ENCODE results near the gene AKAP6. TPM values are rescaled to one million over a fixed set of nuclear protein-coding genes. Genes with fewer than 3 reads are reported as not detected.

AKAP6 gene
- total RNA-seq, 1 experiment from 2014 or later: 1.9 TPM

- ChIA-PET RAD21 (ENCODE audit: low non-redundant PET in 1 of 2, low total read pairs in 2 of 2, uncharacterized antibody in 2 of 2, unreplicated experiment in 2 of 2) (no interaction called here), POLR2A (no interaction called here), CTCF (no interaction called here)
- no peak overlapping the region for H3K4me2 ChIP-seq (ENCODE audit: low read length)
- H2AFZ ChIP-seq (ENCODE audit: low read depth, low read length, poor library complexity, severe bottlenecking): no peak overlapping the region
- H4K20me1 ChIP-seq (ENCODE audit: insufficient read depth): no peaks in the 10 kb centered on the region; the same call in 1 of the 2 replicates
- H3K9me2 ChIP-seq (ENCODE audit: insufficient read depth): no peaks in the 10 kb centered on the region
- no peaks in the 10 kb centered on the region for H3K36me3 ChIP-seq (ENCODE audit: control insufficient read depth in 1 of 2, insufficient read depth in 2 of 2, low read length in 2 of 2)
- H3K9me3 ChIP-seq (ENCODE audit: control insufficient read depth in 1 of 2, insufficient read depth in 1 of 2, low read depth in 1 of 2, low read length in 2 of 2): no peaks in the 10 kb centered on the region
- H3K27ac ChIP-seq (ENCODE audit: low read depth, low read length): no peak overlapping the region
- ATAC-seq: no peak
- intact Hi-C loops (cut with micrococcal nuclease): no loop called here
- H3K79me2 ChIP-seq (ENCODE audit: insufficient read depth, low read length): no peaks in the 10 kb centered on the region
- peaks cover 3% of the 10 kb centered on the region; the same call in 1 of the 2 replicates for H3K27me3 ChIP-seq (ENCODE audit: insufficient read depth, low read length)
- H3K4me3 ChIP-seq (replicated peaks in 1 of 2; ENCODE audit: low read depth in 1 of 2, low read length in 2 of 2): no peak overlapping the region
- no peak for DNase-seq (ENCODE audit: low read depth, low spot score)
- no TSS peak for BruUV-seq (replicated peaks)
- TF ChIP-seq SIN3A (IDR thresholded peaks at IDR 0.05; ENCODE audit: low read depth) (no peak), POLR2AphosphoS5 (IDR thresholded peaks at IDR 0.05; ENCODE audit: low read depth, low read length) (no peak), CEBPB (IDR thresholded peaks at IDR 0.05; ENCODE audit: low read depth) (no peak), ELF1 (IDR thresholded peaks at IDR 0.05; ENCODE audit: borderline replicate concordance, low read depth) (no peak)
- no peaks in the 10 kb centered on the region for H3K4me1 ChIP-seq (ENCODE audit: control insufficient read depth in 1 of 2, insufficient read depth in 2 of 2, low read length in 2 of 2)
- no peak overlapping the region for H3K9ac ChIP-seq (ENCODE audit: low read length)
Measured at GRCh38 chr14:32737621-32738020, 408.5 kb downstream of the AKAP6 start.

- ChIA-PET CTCF (no interaction called here), RAD21 (ENCODE audit: low non-redundant PET in 1 of 2, low total read pairs in 2 of 2, uncharacterized antibody in 2 of 2, unreplicated experiment in 2 of 2) (no interaction called here), POLR2A (no interaction called here)
- H3K27me3 ChIP-seq (ENCODE audit: insufficient read depth, low read length): peaks cover 3% of the 10 kb centered on the region; the same call in 1 of the 2 replicates
- no TSS peak for BruUV-seq (replicated peaks)
- TF ChIP-seq ZNF274 (IDR thresholded peaks at IDR 0.05; ENCODE audit: low read depth, low read length): no peak
- no peak for TF ChIP-seq EGR1 (IDR thresholded peaks at IDR 0.05; ENCODE audit: low read depth)
- TF ChIP-seq CEBPB (IDR thresholded peaks at IDR 0.05; ENCODE audit: low read depth): no peak
- no peak for TF ChIP-seq CTCF (IDR thresholded peaks at IDR 0.05 in 2 of 3, conservative IDR thresholded peaks at IDR 0.05 in 1 of 3; ENCODE audit: borderline replicate concordance in 1 of 3, insufficient read depth in 1 of 3, low read depth in 2 of 3, low read length in 2 of 3)
- no peak for TF ChIP-seq ELF1 (IDR thresholded peaks at IDR 0.05; ENCODE audit: borderline replicate concordance, low read depth)
- no peak for TF ChIP-seq SRF (IDR thresholded peaks at IDR 0.05; ENCODE audit: low read depth)
- no peak for TF ChIP-seq CBX3 (IDR thresholded peaks at IDR 0.05; ENCODE audit: low read depth)
- TF ChIP-seq POLR2AphosphoS5 (IDR thresholded peaks at IDR 0.05; ENCODE audit: low read depth, low read length): no peak
- TF ChIP-seq TCF7L2 (IDR thresholded peaks at IDR 0.05; ENCODE audit: borderline replicate concordance, extremely low read depth, insufficient read depth, insufficient read length): no peak
- no peak for TF ChIP-seq SP1 (IDR thresholded peaks at IDR 0.05; ENCODE audit: low read depth)
- H3K9me3 ChIP-seq (ENCODE audit: control insufficient read depth in 1 of 2, insufficient read depth in 1 of 2, low read depth in 1 of 2, low read length in 2 of 2): no peaks in the 10 kb centered on the region
- H3K9ac ChIP-seq (ENCODE audit: low read length): no peak overlapping the region
- H3K36me3 ChIP-seq (ENCODE audit: control insufficient read depth in 1 of 2, insufficient read depth in 2 of 2, low read length in 2 of 2): no peaks in the 10 kb centered on the region
- H3K27ac ChIP-seq (ENCODE audit: low read depth, low read length): no peak overlapping the region
- no peak for ATAC-seq
- H2AFZ ChIP-seq (ENCODE audit: low read depth, low read length, poor library complexity, severe bottlenecking): no peak overlapping the region
- no peaks in the 10 kb centered on the region for H3K9me2 ChIP-seq (ENCODE audit: insufficient read depth)
- intact Hi-C loops (cut with micrococcal nuclease): no loop called here
- DNase-seq (ENCODE audit: low read depth, low spot score): no peak
- H3K79me2 ChIP-seq (ENCODE audit: insufficient read depth, low read length): no peaks in the 10 kb centered on the region
- no peak overlapping the region for H3K4me3 ChIP-seq (replicated peaks in 1 of 2; ENCODE audit: low read depth in 1 of 2, low read length in 2 of 2)
- no peak overlapping the region for H3K4me2 ChIP-seq (ENCODE audit: low read length)
- no peaks in the 10 kb centered on the region; the same call in 1 of the 2 replicates for H4K20me1 ChIP-seq (ENCODE audit: insufficient read depth)
- H3K4me1 ChIP-seq (ENCODE audit: control insufficient read depth in 1 of 2, insufficient read depth in 2 of 2, low read length in 2 of 2): no peaks in the 10 kb centered on the region
Measured at GRCh38 chr14:32738206-32738871, 409.2 kb downstream of the AKAP6 start.
